GM12875 (cell line): ENCODE data around the gene AZIN2.

ENCODE experiments used
- H3K4me3 ChIP-seq: one replicate; pipeline ENCODE4 v1.5.1; 2011; ENCODE audit warnings: low read depth, low read length, control low read depth
- TF ChIP-seq, protein P1 (sequence below): IDR thresholded peaks from 2 replicates; pipeline ENCODE4 v1.5.1; 2011; ENCODE audit warnings: low read depth, mild to moderate bottlenecking, control low read depth, inconsistent platforms, low read length, moderate library complexity, borderline replicate concordance; ENCODE audit not compliant: insufficient read depth

AZIN2 gene

GRCh38 chr1:33086384-33086850 lies 5.5 kb downstream of the AZIN2 start:
- no peak overlapping the region for H3K4me3 ChIP-seq
- TF ChIP-seq, protein P1, sequence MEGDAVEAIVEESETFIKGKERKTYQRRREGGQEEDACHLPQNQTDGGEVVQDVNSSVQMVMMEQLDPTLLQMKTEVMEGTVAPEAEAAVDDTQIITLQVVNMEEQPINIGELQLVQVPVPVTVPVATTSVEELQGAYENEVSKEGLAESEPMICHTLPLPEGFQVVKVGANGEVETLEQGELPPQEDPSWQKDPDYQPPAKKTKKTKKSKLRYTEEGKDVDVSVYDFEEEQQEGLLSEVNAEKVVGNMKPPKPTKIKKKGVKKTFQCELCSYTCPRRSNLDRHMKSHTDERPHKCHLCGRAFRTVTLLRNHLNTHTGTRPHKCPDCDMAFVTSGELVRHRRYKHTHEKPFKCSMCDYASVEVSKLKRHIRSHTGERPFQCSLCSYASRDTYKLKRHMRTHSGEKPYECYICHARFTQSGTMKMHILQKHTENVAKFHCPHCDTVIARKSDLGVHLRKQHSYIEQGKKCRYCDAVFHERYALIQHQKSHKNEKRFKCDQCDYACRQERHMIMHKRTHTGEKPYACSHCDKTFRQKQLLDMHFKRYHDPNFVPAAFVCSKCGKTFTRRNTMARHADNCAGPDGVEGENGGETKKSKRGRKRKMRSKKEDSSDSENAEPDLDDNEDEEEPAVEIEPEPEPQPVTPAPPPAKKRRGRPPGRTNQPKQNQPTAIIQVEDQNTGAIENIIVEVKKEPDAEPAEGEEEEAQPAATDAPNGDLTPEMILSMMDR, result peak; percentile 72

DNA sequence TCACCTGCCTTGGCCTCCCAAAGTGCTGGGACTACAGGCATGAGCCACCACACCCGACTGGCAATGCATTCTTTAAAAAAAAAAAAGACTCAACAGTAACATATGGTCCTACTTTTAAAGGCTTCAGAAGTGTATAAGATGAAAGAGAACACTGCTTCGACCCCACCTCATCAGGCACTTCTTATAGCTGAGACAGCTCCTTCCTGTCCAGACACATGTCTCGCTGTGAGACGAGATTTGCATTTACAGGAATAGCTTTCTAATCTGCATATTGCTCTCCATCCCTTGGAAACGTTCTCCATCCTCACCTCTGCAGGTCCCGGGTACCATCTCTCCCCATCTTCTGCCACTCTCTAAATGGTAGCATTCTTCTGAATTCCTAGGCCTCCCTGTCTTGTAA lies 6.7 kb downstream of the AZIN2 start:
- TF ChIP-seq, protein P1, result no peak
- no peak overlapping the region for H3K4me3 ChIP-seq

- TF ChIP-seq, protein P1, result no peak
- no peak overlapping the region for H3K4me3 ChIP-seq
Observed at GRCh38 chr1:33088119-33088906, 7.4 kb downstream of the AZIN2 start.

- H3K4me3 ChIP-seq, result no peak overlapping the region
- TF ChIP-seq, protein P1, result no peak
Observed at GRCh38 chr1:33089457-33089856, 8.5 kb downstream of the AZIN2 start.

DNA sequence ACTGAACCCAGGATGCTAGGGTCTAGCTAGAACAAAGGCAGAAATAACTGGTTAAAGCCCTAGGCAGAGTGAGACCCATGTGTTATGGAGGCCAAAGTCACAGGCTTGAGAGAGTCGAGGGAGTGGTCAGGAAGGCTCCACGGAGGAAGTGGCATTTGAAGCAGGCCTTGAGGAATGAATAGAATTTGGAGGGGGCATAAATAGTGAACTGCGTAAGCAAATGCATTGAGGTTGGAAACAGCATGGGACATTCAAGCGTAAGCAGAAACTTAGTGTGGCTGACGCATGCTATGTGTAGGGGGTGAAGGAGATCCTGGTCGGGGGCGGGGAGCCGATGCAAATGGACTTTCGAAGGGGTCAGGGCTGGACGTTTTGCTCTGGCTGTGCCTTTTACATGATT lies 11.5 kb downstream of the AZIN2 start:
- TF ChIP-seq, protein P1, result no peak
- H3K4me3 ChIP-seq, result no peak overlapping the region

DNA sequence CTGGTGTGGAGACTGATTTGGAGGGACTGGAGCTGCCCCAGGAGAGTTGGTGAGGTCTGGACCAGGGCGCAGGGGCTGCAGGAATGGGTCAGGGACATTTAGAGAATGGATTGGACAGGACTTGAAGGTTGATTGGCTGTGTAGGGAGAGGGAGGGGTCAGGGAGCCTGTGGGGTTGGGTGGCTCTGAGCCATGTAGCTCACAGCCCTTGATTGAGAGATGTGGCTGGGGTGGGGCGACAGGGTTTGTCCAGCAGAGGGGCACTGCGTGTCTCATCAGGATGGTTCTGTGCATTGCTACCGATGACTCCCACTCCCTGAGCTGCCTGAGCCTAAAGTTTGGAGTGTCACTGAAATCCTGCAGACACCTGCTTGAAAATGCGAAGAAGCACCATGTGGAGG lies 12.1 kb downstream of the AZIN2 start:
- no peak overlapping the region for H3K4me3 ChIP-seq
- TF ChIP-seq, protein P1, result no peak

- TF ChIP-seq, protein P1, result no peak
- H3K4me3 ChIP-seq, result no peak overlapping the region
Observed at GRCh38 chr1:33094486-33094885, 13.5 kb downstream of the AZIN2 start.
